Glomerular visceral epithelial cell (primary cell): Measurements from ENCODE around the gene ZSCAN5A.
"Not testable (repeated sequence)": the region's sequence is repeated elsewhere in the genome, so short reads cannot be mapped to it uniquely, and the experiment has no call there.

Experiments used
- DNase-seq: peaks from one replicate; pipeline ENCODE4 v3.0.0-alpha.2; 2016; ENCODE audit errors: extremely low spot score

The ZSCAN5A gene

DNA sequence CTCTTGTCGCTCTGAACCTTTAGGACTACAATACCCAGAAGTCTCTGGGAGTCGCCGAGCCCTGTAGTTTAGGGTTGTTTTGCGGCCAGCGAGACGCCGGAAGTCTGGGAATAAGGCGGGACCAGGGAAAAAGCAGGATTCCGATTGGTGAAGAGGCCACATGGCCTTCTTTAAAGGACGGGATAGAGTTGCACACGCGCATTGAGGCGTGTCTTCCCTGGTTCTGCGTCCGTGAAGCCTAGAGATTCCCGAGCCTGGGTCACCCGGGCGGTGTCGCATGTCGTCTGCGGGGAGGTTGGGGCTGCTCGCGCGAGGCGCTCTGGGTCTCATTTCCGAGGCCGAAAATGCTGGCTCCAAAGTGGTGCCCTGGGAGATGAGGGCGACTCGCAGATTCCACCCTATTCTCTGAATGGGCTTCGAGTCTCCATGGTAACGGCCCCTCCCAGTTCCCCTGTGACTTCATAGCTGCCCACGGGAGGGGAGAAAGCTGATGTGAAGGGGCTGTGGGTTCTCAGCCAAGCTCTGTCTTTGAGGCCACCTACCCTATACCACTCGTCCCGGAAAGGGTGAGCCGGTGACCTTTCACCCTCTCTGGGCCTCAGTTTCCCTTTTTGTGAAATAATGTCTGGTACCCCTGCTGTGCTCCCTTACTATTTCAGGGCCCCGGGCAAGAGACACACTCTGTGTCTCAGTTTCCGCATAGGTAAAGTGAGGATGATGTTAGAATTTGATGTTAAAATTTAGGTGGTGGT lies 614 bp upstream of the ZSCAN5A start:
- DNase-seq: peak; percentile 97

DNA sequence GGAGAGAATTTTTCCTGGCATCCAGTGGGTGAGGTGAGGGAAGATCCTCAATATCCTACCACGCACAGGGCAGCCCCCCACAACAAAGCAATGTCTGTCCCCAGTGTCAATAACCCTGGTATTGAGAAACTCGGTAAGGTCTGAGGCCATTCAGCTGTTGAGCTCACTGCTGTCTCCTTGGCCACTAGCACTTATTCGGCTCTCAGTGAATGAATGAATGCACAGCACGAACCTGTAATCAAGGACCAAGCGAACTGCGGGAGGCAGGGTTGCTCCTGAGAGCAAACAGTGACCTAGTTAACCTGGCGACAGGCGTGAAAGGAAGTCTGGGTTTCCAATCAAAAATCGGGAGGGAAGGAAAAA lies 640 bp downstream of the ZSCAN5A start:
- no peak for DNase-seq

DNA sequence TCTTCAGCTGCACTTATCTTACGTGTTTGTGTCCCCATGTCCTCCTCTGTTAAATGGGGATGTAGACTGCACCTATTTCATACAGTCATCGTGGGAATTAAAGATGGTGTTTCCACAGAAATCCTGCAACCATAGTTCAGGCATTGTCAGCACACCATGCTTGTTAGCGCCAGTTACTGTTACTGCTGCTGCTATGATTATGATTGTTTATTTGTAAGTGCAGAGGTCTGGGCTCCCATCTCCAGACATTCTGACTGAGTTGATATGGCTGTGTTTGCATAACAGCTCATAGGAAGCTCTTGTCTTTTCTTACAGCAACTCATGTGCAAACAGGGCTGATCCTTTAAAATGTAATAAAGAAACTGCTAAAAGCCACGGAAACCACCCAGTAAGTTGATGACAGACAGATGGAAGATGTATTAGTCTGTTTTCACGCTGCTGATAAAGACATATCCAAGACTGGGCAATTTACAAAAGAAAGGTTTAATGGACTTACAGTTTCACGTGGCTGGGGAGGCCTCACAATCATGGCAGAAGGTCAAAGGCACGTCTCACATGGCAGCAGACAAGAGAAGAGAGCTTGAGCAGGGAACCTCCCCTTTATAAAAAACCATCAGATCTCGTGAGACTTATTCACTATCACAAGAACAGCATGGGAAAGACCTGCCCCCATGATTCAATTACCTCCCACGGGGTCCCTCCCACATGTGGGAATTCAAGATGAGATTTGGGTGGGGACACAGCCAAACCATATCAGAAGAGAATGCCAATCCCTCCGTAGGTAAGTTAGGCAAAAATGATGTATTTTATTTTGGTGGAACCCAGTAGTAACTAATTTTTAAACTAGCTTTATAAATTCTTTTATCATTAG lies 1.6 kb downstream of the ZSCAN5A start:
- DNase-seq: no peak

DNA sequence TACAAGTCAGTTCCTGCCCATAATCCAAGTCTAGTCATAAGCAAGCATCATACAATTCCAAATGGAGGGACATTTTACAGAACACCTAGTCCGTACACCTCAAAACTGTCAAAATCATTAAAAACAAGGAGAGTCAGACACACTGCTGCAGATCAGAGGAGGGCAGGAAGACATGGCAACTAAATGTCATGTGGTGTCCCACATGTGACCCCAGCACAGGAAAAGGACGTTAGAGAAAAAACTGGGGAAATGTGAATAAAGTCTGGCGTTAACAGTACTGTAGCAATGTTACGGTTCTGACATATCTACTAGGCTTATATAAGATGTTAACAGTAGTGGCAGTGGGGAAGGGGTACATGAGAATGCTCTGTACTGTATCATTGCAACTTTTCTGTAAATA lies 2.3 kb downstream of the ZSCAN5A start:
- no peak for DNase-seq

DNA sequence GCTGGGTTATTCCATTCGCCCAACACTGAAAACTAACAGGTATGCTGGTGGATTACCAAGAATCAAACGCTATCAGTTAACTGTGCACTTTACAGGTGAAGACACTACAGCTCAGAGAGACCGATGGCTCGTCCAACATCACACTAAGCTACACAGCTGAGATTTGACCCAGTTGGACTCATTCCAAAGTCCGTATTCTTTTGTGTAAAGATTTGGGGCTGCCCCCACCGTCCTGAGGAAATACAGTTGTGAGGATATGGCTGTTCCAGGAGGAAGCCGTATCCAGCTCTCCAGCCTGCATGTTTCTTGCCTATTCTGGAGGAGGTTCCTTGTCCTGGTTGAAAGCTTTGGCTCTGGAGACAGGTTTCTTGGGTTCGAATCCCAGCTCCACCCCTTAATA lies 4.2 kb downstream of the ZSCAN5A start:
- no peak for DNase-seq

DNA sequence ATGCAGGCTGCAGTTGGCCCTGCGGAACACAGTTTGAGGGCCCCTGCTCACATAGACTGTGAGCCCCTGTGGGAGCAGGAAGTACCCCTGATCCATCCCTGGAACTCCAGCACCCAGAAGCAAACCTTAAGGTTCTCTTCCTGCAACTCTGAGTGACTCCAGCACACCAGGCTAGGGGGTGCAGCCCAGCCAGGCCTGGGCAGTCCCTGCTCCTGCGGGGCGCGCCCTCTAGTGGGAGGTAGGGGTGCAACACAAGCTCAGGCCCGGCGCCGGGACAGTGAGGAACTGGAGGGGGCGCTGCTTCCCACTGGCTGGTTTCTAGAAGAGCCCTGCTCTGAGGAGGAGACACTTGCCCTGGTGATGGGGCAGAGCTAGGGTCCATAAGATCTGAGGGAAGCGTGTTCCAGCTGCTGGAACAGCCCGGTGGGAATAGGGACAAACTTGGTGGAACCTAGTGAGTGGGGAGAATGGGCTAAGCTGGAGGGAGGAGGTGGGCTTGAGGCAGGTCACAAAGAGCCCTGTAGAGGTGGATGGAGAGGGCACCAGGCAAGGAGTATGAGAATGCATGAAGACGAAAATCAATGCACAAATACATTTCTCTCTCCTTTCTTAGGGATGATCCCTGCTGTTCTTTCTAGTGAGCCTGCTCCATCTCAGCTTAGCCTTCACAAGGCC lies 5.0 kb downstream of the ZSCAN5A start:
- DNase-seq: peak; percentile 14

DNA sequence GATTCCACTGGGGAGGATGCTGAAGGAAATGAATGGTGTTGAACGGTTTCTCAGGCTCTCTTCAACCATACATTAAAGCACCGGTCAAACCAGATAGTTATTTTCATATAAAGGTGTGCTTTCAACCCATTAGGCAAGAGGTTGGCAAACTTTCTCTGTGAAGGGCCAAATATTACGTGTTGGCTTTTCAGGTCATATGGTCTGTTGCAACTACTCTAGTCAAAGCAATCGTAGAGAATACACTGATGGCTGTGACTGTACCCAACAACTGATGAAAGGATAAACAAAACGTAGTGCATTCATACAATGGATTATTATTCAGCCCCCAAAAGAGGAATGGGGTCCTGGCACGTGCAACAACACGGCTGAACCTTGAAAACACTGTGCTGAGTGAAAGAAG lies 5.8 kb downstream of the ZSCAN5A start:
- no peak for DNase-seq

DNA sequence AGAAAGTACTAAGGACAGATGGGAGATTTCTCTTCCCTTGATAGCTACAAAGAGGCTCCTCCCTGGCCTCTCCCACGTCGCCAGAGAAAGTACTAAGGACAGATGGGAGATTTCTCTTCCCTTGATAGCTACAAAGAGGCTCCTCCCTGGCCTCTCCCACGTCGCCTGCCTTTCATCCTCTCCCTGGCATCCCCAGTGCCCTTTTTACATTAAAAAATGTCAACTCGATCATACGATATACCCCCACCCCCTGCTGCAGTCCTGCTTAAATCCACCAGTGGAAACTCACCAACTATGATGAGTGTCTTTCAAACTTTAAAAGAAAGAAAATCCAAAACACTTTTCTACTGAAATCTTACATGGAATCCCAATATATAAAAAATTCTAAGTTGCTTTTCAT lies 7.6 kb downstream of the ZSCAN5A start:
- DNase-seq: not testable (repeated sequence)

DNA sequence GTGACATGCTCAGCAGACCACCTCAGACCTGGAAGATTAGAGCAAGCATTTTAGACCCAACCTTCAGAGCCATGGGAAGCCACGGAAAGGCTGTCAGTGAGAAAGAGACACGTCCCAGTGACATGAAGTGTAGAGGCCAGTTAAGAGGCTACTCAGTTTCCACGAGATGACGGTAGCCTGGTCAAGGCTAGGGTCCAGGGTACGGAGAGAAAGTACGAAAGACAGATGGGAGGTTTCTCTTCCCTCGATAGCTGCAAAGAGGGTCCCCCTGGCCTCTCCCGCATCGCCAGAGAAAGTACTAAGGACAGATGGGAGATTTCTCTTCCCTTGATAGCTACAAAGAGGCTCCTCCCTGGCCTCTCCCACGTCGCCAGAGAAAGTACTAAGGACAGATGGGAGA lies 8.6 kb downstream of the ZSCAN5A start:
- no peak for DNase-seq

DNA sequence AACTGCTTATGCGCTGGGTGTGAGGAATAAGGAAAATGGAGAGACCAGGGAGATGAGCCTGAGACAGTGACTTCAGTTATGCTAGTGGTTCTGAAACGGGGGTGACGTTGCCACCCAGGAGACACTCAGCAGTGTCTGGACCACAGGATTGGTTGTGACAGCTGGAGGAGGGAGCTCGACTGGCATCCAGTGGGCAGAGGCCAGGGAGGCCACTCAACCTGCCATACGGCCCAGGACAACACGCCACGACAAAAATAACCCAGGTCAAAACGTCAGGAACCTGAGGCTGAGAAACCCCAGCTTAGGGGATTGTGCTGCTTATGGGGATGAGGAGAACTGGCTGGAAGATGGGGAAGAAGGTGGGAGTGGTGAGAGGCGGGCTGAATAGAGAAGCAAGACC lies 10.4 kb downstream of the ZSCAN5A start:
- no peak for DNase-seq

DNA sequence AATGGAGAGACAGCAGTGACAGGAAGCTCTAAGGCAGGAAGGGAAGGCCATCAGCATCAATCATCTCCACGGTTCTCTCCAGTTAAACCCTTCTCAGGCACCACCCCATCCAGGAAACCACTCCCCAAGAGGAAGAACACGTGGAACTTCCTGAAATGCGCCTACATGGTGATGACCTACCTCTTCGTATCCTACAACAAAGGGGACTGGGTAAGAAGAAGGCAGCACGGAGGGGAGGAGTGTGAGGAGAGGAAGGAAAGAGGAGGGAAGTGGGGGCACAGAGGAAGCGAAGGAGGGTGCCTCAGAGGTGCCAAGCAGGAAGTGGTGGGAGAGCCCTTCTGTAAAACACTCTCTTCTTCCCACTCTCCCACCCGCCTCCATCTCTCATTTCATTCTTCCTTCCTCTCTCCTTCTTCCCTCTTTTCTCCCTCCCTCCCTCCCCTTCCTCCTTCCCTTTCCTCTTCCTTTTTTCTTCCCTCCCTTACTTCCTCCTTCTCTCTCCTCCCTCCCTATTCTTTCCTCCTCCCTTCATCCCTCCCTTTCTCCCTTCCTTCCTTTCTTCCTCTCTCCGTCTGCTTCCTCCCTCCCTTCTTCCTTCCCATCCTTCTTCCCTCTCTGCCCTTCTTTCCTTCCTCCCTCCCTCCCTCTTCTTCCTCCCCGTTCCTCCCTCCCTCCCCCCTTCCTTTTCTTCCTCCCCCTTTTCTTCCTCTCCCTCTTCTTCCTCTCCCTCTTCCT lies 12.6 kb downstream of the ZSCAN5A start:
- no peak for DNase-seq

DNA sequence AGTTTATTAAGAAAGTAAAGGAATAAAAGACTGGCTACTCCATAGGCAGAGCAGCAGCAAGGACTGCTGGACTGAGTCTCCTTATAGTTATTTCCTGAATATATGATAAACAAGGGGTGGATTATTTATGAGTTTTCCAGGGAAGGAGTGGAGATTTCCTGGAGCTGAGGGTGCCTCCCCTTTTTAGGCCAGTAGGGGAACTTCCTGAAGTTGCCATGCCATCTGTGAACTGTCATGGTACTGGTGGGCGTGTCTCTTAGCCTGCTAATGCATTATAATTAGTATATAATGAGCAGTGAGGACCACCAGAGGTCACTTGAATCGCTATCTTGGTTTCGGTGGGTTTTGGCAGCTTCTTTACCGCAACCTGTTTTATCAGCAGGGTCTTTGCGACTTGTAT lies 13.5 kb downstream of the ZSCAN5A start:
- no peak for DNase-seq

DNA sequence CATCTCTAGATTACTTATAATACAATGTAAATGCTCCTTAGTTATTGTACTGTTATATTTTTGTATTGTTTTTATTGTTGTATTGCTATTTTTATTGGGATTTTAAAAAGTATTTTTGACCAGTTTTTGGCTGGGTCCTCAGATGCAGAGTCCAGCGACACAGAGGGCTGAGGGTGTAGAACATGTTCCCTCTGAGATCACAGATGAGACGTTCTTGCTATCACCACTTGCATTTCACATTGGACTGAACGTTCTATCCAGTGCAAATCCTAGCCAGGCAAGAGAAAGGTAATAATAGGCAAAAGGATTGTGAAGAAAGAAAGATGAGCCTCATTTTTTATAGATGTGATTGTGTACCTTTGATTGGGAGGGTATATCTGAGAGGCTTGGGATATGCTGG lies 15.0 kb downstream of the ZSCAN5A start:
- DNase-seq: no peak

DNA sequence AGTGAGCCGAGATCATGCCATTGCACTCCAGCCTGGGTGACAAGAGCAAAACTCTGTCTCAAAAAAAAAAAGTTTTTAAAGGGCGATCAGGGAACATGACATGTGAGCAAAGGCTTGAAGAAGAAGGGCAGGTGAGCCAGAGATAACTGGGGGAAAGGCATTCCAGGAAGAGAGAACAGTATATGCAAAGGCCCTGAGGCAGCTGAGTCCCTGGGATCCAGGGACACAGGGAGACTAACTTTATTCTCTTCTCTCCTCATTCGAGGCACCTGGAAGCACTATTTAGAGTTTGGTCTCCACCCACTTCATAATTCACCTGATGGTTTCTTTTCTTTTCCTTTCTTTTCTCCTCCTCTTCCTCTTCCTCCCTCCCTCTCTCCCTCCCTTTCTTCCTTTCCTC lies 17.6 kb downstream of the ZSCAN5A start:
- no peak for DNase-seq

DNA sequence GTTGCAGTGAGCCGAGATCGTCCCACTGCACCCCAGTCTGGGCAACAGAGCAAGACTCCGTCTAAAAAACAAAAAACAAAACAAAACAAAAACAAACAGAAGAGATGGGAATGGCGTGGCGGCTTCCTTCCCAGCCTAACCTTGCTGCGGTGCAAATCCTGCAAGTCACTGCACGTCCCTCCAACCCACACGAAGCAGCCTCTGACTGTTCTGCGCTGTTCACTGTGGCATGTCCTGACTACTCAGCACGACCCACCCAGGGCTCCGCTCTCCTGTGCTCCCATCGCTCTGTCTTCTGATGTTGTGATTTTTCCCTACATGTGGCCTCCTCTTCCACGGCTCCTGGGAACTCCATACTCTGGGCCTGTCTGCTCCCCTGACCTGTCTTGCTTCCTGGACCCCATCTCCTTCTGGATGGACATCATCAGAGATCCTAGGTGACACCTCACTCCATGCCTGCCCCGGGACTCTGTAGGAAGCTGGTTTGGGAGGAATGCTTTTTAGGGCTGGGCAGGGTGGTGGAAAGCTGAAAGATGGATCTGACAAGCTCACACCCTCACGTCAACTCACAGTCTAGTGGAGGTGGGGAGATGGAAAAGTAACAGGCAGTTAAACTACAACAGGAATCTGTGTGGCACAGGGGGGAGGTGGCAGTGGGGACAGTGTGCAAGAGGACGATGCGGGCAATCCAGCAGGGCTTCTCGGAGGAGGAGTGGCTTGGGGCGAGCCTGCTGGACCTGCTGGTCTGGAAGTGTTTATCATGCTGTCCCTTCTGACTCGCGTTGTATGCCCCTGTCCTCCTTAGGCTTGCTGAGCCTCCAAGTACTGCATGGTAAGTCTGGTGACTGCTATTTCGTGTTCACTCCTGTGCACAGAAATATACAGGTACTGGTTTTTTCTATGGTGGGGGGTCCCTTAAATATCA lies 18.8 kb downstream of the ZSCAN5A start:
- no peak for DNase-seq

DNA sequence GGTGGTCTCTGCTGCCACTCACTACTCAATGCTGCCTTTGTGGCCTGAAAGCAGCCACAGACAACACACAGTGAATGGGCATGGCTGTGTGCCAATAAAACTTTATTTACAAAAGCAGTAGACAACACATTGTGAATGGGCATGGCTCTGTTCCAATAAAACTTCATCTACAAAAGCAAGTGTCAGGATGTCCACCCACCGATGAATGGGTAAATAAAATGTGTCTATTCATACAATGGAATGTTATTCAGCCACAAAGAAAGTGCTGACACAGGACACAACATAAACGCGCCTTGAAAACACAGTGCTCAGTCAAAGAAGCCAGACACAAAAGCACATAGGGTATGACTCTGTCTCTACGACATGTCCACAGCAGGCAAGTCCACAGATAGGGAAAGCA lies 20.1 kb downstream of the ZSCAN5A start:
- DNase-seq: no peak

DNA sequence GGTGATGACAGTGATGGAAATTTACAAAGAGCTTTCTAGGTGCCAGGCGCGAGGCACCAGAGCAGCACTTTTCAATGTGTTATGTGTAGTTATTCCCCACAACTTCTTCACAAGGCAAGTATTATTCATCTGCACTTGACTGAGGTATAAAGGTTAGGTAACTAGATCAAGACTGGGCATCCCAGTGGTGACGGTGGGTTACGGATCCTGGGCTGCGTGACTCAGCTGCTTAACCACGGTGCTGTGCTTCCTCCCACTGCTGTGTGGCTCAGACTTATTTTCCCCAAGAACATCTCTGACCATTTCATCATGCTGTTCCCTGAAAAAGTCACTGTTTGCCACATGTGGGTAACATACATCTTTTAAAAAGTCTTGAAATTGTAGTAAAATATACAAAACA lies 22.8 kb downstream of the ZSCAN5A start:
- no peak for DNase-seq

DNA sequence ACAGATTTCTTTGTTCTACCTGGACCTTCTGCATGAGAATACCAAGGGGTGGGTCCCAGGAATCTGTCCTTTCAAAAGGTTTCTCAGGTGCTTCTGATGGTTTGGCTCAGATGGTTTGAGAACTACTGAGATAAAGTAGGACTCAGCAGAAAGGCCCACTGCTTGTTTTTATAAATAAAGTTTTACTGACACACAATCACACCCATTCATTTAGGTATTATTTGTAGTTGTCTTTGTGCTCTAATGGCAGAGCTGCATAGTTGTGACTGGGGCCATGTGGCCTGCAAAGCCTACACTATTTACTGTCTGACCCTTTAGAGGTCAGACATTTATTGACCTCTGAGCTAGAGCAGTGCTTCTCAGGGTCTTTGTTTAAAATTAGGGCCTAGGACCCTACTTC lies 24.5 kb downstream of the ZSCAN5A start:
- DNase-seq: no peak

DNA sequence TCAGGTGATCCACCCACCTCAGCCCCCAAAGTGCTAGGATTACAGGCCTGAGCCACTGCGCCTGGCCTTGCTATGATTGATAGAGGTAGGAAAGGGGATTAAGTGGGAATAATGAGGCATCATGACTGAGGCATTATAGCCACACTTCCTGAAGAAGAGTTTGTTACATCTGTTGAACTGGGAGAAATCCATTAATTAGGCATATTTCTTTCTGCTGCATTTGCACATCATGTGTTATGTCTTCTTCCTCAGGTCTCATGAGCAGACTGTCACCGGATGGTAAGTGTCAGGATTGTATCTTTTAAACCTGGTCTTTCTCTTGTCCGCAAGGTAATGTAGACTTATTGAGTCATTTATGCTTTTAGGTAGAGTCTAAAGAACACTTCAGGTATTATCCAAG lies 29.9 kb downstream of the ZSCAN5A start:
- no peak for DNase-seq

DNA sequence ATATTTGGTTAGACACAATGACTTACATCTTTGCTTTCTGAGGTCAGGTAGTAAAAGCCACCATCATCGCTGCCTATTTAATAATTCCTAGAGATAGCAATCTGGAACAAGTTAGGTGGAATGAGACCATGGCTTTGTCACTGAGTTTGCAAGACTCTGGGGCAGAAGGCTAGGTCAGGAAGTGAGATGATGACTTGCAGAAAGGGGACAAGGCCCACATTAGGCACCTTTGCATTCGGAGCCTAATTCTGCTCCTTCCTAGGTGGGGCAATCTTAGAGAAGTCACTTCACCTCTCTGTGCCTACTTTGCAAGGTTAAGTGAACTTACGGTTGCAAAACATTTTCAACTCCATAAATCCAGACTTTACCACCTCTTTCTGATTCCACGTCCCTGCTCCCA lies 31.8 kb downstream of the ZSCAN5A start:
- DNase-seq: no peak

DNA sequence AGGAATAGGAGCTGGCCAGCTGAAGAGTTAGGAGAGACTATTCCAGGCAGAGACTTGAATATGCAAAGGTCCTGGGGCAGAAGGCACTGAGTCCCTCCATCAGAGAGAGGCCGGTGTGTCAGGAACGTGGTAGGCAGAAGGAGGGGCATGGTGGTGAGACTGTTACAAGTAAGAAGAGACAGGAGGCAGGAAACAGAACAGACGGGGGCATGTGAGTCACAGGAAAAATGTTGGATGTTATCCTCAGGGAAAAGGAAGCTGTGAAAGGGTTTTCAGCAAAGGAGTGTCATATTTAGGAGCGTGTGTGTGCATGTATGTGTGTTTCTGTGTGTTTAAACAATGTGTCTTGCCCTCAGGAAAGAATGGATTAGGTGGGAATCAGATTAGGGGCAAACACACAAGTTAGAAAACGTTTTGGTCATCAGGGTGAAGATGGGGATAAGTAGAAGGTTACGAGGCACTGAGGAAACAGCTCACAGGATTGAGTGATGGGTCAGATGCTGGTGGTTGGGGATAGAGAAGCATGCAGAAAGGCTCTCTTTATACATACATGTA lies 41.0 kb downstream of the ZSCAN5A start:
- DNase-seq: peak; percentile 7
